PC-3 (cell line): ENCODE data around the gene AK8.

Source experiments
- EZH2 ChIP-seq: fragments of 300-600 bp; sonication (generic); IDR thresholded peaks from one replicate; pipeline ENCODE4 v1.6.1; 2017; ENCODE audit warnings: antibody characterized with exemption, mild to moderate bottlenecking, low read length; ENCODE audit not compliant: unreplicated experiment
- TF ChIP-seq, protein P1 (sequence below): fragments of 300-600 bp; sonication (generic); conservative IDR thresholded peaks from 2 replicates; pipeline ENCODE4 v1.5.1; 2017; ENCODE audit warnings: antibody characterized with exemption, low read depth, mild to moderate bottlenecking, low read length

DNA sequence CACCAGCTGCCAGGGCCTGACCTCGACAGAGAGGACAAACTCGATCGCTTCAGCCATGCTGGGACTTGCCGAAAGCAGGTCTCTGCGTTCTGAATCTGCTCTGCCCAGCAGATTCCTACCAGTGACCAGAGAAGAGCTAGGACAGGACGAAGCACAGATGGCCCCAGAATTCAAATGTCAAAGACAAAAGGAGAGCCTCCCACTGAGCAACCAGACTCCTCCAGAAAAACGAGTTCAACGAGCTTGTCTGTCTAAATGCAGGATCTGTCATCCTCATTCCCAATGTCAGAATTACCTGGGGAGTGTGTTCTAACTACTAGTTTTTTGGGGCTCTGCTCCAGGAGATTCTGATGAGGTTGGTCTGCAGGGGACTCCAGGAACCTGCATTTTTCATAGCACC lies 13.4 kb downstream of the AK8 start:
- TF ChIP-seq, protein P1, sequence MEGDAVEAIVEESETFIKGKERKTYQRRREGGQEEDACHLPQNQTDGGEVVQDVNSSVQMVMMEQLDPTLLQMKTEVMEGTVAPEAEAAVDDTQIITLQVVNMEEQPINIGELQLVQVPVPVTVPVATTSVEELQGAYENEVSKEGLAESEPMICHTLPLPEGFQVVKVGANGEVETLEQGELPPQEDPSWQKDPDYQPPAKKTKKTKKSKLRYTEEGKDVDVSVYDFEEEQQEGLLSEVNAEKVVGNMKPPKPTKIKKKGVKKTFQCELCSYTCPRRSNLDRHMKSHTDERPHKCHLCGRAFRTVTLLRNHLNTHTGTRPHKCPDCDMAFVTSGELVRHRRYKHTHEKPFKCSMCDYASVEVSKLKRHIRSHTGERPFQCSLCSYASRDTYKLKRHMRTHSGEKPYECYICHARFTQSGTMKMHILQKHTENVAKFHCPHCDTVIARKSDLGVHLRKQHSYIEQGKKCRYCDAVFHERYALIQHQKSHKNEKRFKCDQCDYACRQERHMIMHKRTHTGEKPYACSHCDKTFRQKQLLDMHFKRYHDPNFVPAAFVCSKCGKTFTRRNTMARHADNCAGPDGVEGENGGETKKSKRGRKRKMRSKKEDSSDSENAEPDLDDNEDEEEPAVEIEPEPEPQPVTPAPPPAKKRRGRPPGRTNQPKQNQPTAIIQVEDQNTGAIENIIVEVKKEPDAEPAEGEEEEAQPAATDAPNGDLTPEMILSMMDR: no peak
- TF ChIP-seq EZH2: no peak
